GM21423 (cell line): Measurements from ENCODE around the gene GTF2A2.
"Not testable (repeated sequence)": the region's sequence is repeated elsewhere in the genome, so short reads cannot be mapped to it uniquely, and the experiment has no call there.

Source experiments
- ATAC-seq: cut with Tn5 transposase; IDR thresholded peaks from one replicate; pipeline ENCODE4 v1.9.1; 2021; ENCODE audit warnings: mild to moderate bottlenecking, moderate library complexity; ENCODE audit not compliant: unreplicated experiment

Gene GTF2A2

GRCh38 chr15:59656897-59657634 is at the start of gene GTF2A2:
Gene GTF2A2 (minus strand): TSS chr15:59657515. CDS start chr15:59652277, 5,238 bp downstream.
- peak; percentile 99 for ATAC-seq

- no peak for ATAC-seq
Observed at GRCh38 chr15:59703979-59704796, 46.9 kb upstream of the GTF2A2 start.

- no peak for ATAC-seq
Observed at GRCh38 chr15:59702351-59702750, 45.0 kb upstream of the GTF2A2 start.

- ATAC-seq, result no peak
Observed at GRCh38 chr15:59701880-59702279, 44.6 kb upstream of the GTF2A2 start.

- ATAC-seq, result no peak
Observed at GRCh38 chr15:59699810-59700431, 42.6 kb upstream of the GTF2A2 start.

GRCh38 chr15:59698065-59698464 is 40.8 kb upstream of the GTF2A2 start:
- ATAC-seq, result not testable (repeated sequence)

GRCh38 chr15:59696332-59696731 is 39.0 kb upstream of the GTF2A2 start:
- ATAC-seq, result no peak

GRCh38 chr15:59694779-59695178 is 37.5 kb upstream of the GTF2A2 start:
- no peak for ATAC-seq

- ATAC-seq, result no peak
Observed at GRCh38 chr15:59691194-59691805, 34.0 kb upstream of the GTF2A2 start.

GRCh38 chr15:59689626-59690236 is 32.4 kb upstream of the GTF2A2 start:
- ATAC-seq, result no peak

- ATAC-seq, result peak; percentile 77
Observed at GRCh38 chr15:59688782-59689625, 31.7 kb upstream of the GTF2A2 start, which contains the start of gene BNIP2. Gene BNIP2 (minus strand): TSS chr15:59689320. CDS start chr15:59682457, 6,863 bp downstream.

GRCh38 chr15:59688423-59688781 is 31.1 kb upstream of the GTF2A2 start:
- ATAC-seq, result no peak

- no peak for ATAC-seq
Observed at GRCh38 chr15:59687836-59688235, 30.5 kb upstream of the GTF2A2 start.

GRCh38 chr15:59686389-59686788 is 29.1 kb upstream of the GTF2A2 start:
- peak; percentile 28 for ATAC-seq

GRCh38 chr15:59685737-59686297 is 28.5 kb upstream of the GTF2A2 start:
- no peak for ATAC-seq

- no peak for ATAC-seq
Observed at GRCh38 chr15:59680870-59681269, 23.6 kb upstream of the GTF2A2 start.

- ATAC-seq, result no peak
Observed at GRCh38 chr15:59680346-59680745, 23.0 kb upstream of the GTF2A2 start.

GRCh38 chr15:59678620-59679019 is 21.3 kb upstream of the GTF2A2 start:
- ATAC-seq, result no peak

GRCh38 chr15:59678172-59678571 is 20.9 kb upstream of the GTF2A2 start:
- no peak for ATAC-seq

- no peak for ATAC-seq
Observed at GRCh38 chr15:59676565-59676964, 19.2 kb upstream of the GTF2A2 start.
